MM.1S (cell line): Measurements from ENCODE around the gene PARD3.

Source experiments
- CTCF ChIP-seq: fragments of 300-600 bp; sonication (generic); IDR thresholded peaks from 2 replicates; pipeline ENCODE4 v1.5.1; 2016; ENCODE audit warnings: antibody characterized with exemption, low read length, mixed read lengths
- EZH2 ChIP-seq: fragments of 300-600 bp; sonication (generic); optimal IDR thresholded peaks from 2 replicates; pipeline ENCODE3; 2017; ENCODE audit warnings: low read depth, mild to moderate bottlenecking, antibody characterized with exemption, low read length, mixed read lengths
- EZH2phosphoT487 ChIP-seq: fragments of 300-600 bp; sonication (generic); IDR thresholded peaks from 2 replicates; pipeline ENCODE4 v1.6.1; 2018; ENCODE audit warnings: antibody characterized with exemption, low read length

DNA sequence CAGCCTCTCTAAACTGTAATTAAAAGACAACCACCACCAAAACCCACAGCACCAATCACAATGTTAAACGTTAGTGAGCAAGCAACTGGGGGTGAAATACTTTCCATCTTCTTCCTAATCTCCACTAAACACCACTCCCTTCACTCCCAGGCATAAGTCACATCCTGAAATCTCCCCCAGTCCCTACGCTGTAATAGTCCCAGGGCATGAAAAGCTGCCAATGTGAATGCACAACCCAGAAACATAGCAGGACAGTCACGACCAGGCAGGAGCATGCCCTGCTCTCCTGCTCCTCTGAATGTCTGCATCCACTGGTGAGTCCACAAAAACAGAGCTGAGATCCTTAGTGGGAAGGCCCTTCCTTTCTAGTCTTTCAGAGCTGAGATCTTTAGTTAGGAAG is 288.9 kb downstream of the PARD3 start:
- TF ChIP-seq CTCF = no peak
- no peak for TF ChIP-seq EZH2
- no peak for TF ChIP-seq EZH2phosphoT487
